NCI-H460 (cell line): ENCODE data around the gene TEAD1. TPM values are rescaled to one million over a fixed set of nuclear protein-coding genes. Genes with fewer than 3 reads are reported as not detected.
A peak's percentile ranks its signal among the peaks of the same experiment; 100 is the strongest.

ENCODE experiments used
- DNase-seq: peaks from one replicate; pipeline ENCODE4 v3.0.0-alpha.2; 2016; ENCODE audit warnings: low read depth; ENCODE audit errors: extremely low read depth
- polyA plus RNA-seq: library from polyadenylated mRNA; depleted of rRNA; stranded (reverse); fragments of >200 nt; gene quantifications from 2 replicates; pipeline ENCODE4 v1.2.3, GENCODE V29; 2014; cell fraction: nucleus; rRNA removed
- total RNA-seq: library from RNA; depleted of rRNA; stranded (reverse); fragments of >200 nt; shearing (Covaris generic); gene quantifications from 2 replicates; pipeline ENCODE4 v1.2.3, GENCODE V29; 2014; rRNA removed

Gene TEAD1
- total RNA-seq, result 123 and 136 TPM in 2 replicates
- polyA plus RNA-seq, result 49.1 and 64.5 TPM in 2 replicates

- peak; percentile 88 for DNase-seq
Measured at GRCh38 chr11:12673924-12674570, at the start of gene TEAD1. TSS of gene TEAD1 (plus strand) at chr11:12674421.

GRCh38 chr11:12624595-12624994 is 49.6 kb upstream of the TEAD1 start:
- no peak for DNase-seq

- no peak for DNase-seq
Measured at GRCh38 chr11:12625438-12626071, 48.7 kb upstream of the TEAD1 start.

- no peak for DNase-seq
Measured at GRCh38 chr11:12626616-12627015, 47.6 kb upstream of the TEAD1 start.

GRCh38 chr11:12628314-12628713 is 45.9 kb upstream of the TEAD1 start:
- DNase-seq, result no peak

- DNase-seq, result no peak
Measured at GRCh38 chr11:12629601-12630313, 44.5 kb upstream of the TEAD1 start.

GRCh38 chr11:12631651-12632050 is 42.6 kb upstream of the TEAD1 start:
- no peak for DNase-seq

GRCh38 chr11:12634329-12634728 is 39.9 kb upstream of the TEAD1 start:
- no peak for DNase-seq

- no peak for DNase-seq
Measured at GRCh38 chr11:12636871-12637410, 37.3 kb upstream of the TEAD1 start.

GRCh38 chr11:12639388-12639787 is 34.8 kb upstream of the TEAD1 start:
- DNase-seq, result no peak

- no peak for DNase-seq
Measured at GRCh38 chr11:12640355-12640754, 33.9 kb upstream of the TEAD1 start.

GRCh38 chr11:12640926-12641849 is 33.0 kb upstream of the TEAD1 start:
- no peak for DNase-seq

GRCh38 chr11:12642040-12642439 is 32.2 kb upstream of the TEAD1 start:
- no peak for DNase-seq

- DNase-seq, result no peak
Measured at GRCh38 chr11:12642806-12643428, 31.3 kb upstream of the TEAD1 start.

GRCh38 chr11:12646478-12646877 is 27.7 kb upstream of the TEAD1 start:
- no peak for DNase-seq

GRCh38 chr11:12653729-12654128 is 20.5 kb upstream of the TEAD1 start:
- no peak for DNase-seq

- DNase-seq, result no peak
Measured at GRCh38 chr11:12655842-12656241, 18.4 kb upstream of the TEAD1 start.

GRCh38 chr11:12657336-12657735 is 16.9 kb upstream of the TEAD1 start:
- no peak for DNase-seq

- no peak for DNase-seq
Measured at GRCh38 chr11:12657981-12658380, 16.2 kb upstream of the TEAD1 start.

GRCh38 chr11:12662101-12662689 is 12.0 kb upstream of the TEAD1 start:
- DNase-seq, result no peak
